Measurements from ENCODE around the gene TRPC1.

TRPC1 gene

GRCh38 chr3:142754494-142754893 is 30.7 kb downstream of the TRPC1 start:
- DNase-seq: no peak

DNA sequence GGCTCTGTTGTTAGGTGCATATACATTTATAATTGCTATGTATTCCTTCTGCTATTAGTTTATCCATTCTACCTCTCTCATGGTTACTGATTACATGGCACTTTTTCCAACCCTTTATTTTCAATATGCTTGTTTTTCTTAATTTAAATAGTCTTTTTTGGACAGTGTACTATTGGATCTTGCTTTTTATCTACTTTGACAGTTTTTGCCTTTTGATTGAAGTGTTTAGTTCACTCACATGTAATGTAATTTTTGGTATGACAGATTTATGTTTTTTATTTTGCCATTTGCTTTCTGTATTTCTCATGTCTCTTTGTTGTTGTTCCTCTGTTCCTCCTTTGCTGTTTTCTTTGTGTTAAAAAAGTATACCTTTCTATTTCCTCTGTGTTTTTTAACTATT is 44.5 kb downstream of the TRPC1 start:
- no peak for DNase-seq

GRCh38 chr3:142777927-142778326 is 54.1 kb downstream of the TRPC1 start:
- DNase-seq: no peak

DNA sequence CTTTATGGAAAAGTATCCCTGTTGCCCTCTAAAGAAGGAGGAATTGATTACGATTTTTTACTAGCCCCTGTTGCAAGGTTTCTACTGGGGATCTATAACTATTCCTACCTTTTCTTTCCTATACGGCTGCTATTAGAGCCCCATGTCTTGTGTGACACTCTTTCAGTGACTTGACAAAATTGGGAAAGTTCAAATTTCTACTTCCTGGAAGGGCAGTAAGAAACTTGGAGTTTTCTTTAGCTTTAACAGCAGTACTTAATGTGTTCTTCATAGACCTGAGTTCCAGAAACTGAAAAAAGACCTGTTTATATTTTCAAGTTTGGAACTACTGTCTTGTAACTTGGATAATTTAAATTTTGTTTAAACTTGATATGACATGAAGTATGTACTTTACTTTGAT is 54.7 kb downstream of the TRPC1 start:
- no peak for DNase-seq

- DNase-seq: no peak
Observed at GRCh38 chr3:142779591-142779990, 55.8 kb downstream of the TRPC1 start.

- DNase-seq: no peak
Observed at GRCh38 chr3:142782616-142783015, 58.8 kb downstream of the TRPC1 start.

DNA sequence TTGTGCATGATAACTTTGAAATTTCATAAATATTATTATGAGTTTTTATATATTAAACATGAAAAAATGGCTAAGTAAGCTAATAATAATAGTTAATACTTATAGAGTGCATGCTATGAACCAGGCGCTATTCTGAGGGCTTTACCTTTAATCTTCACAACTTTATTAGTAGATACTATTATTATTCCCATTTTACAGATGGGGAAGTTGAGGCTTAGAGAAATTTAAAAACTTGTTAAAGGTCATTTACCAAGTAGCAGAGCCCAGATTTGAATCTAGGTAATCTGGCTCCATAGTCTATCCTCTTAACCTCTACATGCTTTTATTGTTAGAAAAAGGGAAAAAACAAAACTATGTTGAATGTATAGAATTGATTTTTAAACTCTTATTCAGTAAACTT is 60.4 kb downstream of the TRPC1 start:
- DNase-seq: no peak

DNA sequence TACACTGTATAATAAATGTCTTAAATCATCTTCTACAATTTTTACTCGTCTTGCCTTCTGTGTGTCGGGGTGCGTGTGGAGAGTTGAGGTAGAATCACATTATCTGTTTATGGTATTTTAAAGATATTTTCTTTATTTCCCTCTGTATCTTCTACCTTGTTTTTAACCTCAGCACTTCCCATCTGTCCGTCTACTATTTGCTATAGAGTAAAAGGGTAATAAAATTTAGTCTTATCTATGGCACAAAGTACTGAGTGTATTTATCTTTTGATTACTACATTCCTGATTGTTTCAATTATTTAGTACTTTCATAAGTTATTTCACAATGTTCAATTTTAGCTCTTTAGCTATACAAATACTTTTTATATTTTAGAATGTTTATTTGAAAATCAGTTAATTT is 62.2 kb downstream of the TRPC1 start:
- no peak for DNase-seq

GRCh38 chr3:142787719-142788118 is 63.9 kb downstream of the TRPC1 start:
- DNase-seq: no peak

DNA sequence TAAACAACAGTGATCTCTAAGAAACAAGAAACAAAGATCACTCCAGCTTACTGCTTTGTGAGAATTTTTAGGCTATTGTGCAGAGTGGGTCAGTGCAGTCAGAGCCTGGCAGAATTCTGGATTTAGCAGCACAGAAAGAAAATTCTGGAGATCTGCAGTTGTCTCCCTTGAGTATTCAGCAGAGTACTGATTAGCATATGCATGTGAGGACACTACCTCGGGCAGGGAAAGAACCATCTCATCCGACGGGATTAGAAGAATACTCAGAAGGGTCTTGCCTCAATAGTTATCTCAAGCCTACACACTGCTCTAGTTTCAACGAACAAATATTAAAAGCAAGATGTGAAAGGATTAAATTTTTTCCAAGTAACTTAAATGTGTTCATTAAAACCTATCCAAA is 70.7 kb downstream of the TRPC1 start:
- DNase-seq: no peak

- no peak for DNase-seq
Observed at GRCh38 chr3:142795332-142795731, 71.5 kb downstream of the TRPC1 start.

- no peak for DNase-seq
Observed at GRCh38 chr3:142796823-142797222, 73.0 kb downstream of the TRPC1 start.

- DNase-seq: no peak
Observed at GRCh38 chr3:142801746-142802145, 77.9 kb downstream of the TRPC1 start.

DNA sequence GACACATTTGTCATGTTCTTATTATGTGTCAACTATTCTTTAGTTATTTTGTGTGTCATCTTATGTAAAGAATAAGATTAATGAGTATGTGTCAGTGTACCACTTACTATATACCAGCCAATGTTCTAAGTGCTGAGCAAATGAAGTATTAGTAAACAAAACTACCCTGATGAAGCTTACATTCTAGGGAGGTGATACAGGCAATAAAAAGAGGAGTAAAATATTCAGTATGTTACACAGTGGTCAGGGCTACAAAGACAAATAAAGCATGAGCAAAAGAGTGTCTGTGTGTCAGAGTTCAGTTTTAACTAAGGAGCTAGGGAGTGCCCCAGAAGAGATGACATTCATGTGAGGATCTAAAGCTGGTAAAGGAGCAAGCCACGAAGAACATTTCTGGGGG is 79.1 kb downstream of the TRPC1 start:
- DNase-seq: no peak

GRCh38 chr3:142808103-142808917 is 84.5 kb downstream of the TRPC1 start:
- no peak for DNase-seq

- DNase-seq: no peak
Observed at GRCh38 chr3:142809259-142809658, 85.4 kb downstream of the TRPC1 start.

GRCh38 chr3:142815803-142816202 is 92.0 kb downstream of the TRPC1 start:
- no peak for DNase-seq

GRCh38 chr3:142817356-142817755 is 93.5 kb downstream of the TRPC1 start:
- no peak for DNase-seq

- no peak for DNase-seq
Observed at GRCh38 chr3:142817897-142818296, 94.1 kb downstream of the TRPC1 start.

DNA sequence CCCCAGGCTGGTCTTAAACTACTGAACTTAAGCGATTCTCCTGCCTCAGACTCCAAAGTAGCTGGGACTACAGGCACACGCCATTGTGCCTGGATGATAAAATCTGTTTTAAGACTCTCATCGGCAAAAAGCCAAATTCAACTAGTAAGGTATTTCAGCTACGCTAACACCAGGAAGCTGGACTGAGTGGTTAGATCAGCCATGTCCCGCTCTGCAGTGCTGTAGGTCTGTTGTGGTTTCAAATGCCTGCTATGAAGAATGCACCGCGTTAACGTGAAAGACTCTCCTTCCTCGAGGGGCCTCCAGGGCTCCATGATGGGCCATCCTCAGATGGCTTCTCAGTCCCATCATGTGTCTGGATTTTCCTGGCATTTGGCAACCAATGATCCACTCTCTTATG is 94.8 kb downstream of the TRPC1 start:
- no peak for DNase-seq

GRCh38 chr3:142819179-142819578 is 95.3 kb downstream of the TRPC1 start:
- DNase-seq: no peak

- DNase-seq: peak; percentile 75
Observed at GRCh38 chr3:142828703-142829305, 105.0 kb downstream of the TRPC1 start.

DNA sequence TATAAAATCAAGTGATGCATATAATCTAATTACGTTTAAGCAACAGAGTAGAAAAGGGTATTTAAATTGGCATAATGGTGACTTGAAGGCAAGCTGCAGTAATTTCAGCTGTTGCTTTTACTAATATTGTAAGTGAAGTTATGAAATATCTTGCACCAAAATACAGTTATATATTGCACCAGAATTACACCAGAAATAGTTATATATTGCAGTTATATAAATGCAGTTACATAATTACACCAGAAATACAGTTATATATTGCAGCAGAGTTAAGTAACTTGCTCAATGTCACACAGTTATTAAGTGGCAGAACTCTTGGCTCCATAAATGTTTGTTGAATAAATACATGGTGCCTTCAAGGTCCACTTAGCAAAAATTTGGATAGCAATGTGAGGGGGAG is 113.7 kb downstream of the TRPC1 start:
- no peak for DNase-seq

DNA sequence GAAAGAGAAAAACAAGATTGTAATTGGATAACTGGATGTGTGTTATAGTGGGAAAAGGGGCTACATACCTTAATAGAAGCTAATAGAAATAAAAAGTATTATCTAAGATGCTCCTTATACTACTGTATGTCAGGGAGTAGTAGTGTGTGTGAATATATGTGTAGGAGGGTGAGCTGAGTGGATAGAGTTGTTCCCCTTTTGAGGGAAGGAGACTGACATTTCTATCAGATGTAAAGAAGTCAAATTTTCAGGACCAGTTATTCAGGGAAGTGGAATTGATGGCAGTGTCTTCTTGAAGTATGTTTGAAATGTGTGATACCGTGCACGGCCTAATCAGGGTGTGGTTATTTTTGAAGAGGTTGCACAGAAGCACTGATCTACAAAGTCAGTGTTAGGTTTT is 116.0 kb downstream of the TRPC1 start:
- DNase-seq: no peak
